GM18520 (cell line): ENCODE data around the gene FBXW8.

Experiments used
- ATAC-seq: cut with Tn5 transposase; IDR thresholded peaks from one replicate; pipeline ENCODE4 v1.9.1; 2021; ENCODE audit not compliant: unreplicated experiment

Gene FBXW8

DNA sequence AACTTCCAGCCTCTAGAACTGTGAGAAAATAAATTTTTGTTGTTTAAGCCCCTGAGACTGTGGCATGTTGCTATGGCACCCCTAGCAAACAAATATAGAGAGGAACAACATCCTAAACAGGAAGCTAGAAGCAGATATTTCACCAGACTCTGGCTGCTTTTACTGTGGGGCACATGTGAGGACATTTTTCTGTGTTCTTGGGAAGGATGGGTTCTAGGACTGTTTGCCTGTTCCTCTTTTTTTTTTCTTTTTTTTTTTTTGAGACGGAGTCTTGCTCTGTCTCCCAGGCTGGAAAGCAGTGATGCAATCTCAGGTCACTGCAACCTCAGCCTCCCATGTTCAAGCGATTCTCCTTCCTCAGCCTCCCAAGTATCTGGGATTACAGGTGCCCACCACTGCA lies 25.3 kb upstream of the FBXW8 start:
- ATAC-seq: no peak

- no peak for ATAC-seq
These were observed 23.5 kb upstream of the FBXW8 start for GRCh38 chr12:116887244-116887643.

- ATAC-seq: no peak
These were observed 22.9 kb upstream of the FBXW8 start for GRCh38 chr12:116887897-116888296.

DNA sequence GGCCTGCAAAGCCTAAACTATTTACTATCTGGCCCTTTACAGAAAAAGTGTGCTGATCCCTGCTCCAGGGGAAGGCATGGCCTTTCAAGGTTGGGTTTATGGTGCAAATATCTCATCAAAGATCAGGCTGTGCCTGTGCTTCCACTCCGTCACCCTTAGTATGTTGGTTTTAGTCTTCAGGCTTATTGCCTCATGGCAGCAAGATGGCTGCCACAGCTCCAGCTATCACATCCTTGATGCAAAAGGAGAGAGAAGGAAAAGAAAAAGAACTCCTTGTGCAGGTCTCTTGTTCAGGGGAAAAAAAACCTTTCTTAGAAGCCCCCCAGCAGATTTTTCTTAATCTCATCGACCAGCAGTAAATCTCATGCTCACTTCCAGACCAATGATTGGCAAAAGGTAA lies 20.4 kb upstream of the FBXW8 start:
- ATAC-seq: no peak

- ATAC-seq: no peak
These were observed 19.7 kb upstream of the FBXW8 start for GRCh38 chr12:116891019-116891418.

GRCh38 chr12:116892349-116893140 lies 18.2 kb upstream of the FBXW8 start:
- no peak for ATAC-seq

GRCh38 chr12:116894913-116895312 lies 15.8 kb upstream of the FBXW8 start:
- ATAC-seq: no peak

- no peak for ATAC-seq
These were observed 14.3 kb upstream of the FBXW8 start for GRCh38 chr12:116896411-116896924.

GRCh38 chr12:116897476-116897875 lies 13.3 kb upstream of the FBXW8 start:
- ATAC-seq: no peak

DNA sequence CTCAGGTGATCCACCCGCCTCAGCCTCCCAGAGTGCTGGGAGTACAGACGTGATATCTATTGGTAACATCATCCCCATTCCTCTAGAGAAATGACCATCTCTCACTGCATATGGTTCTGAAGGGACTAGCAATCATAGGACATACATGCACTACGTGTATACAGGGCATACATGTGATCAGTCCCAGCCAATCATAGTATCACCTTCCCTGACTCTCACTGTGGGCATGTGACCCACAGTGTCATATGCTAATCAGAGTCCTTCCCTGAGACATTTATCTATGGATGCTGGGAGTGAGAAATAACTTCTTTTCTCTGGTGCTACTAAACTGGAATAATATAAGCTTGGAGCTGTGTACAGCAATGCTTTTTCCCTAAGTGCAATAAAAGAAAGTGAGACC lies 12.1 kb upstream of the FBXW8 start:
- no peak for ATAC-seq

GRCh38 chr12:116901612-116902011 lies 9.1 kb upstream of the FBXW8 start:
- no peak for ATAC-seq

- ATAC-seq: no peak
These were observed 6.9 kb upstream of the FBXW8 start for GRCh38 chr12:116903818-116904217.

DNA sequence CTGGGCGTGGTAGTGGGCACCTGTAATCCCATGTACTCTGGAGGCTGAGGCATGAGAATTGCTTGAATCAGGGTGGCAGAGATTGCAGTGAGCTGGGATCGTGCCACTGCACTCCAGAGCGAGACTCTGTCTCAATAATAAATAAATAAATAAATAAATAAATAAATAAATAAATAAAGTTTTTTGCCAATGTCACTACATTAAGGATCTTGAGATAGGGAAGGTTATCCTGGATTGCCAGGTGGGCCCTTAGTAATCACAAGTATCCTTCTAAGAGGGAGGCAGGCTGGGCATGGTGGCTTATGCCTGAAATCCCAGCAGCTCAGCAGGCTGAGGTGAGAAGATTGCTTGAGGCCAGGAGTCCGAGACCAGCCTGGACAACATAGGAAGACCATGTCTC lies 4.5 kb upstream of the FBXW8 start:
- ATAC-seq: no peak

DNA sequence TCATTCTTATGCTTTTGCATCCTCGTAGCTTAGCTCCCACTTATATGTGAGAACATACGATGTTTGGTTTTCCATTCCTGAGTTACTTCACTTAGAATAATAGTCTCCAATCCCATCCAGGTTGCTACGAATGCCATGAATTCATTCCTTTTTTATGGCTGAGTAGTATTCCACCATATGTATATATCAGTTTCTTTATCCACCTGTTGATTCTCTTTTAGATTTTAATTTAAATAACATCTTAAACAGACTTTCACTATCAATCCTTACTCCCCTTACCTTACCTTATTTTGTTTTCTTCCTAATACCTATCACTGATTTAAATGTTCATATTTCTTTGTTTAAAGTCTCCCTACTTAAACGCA lies 488 bp upstream of the FBXW8 start:
- no peak for ATAC-seq

- ATAC-seq: no peak
These were observed 4.6 kb downstream of the FBXW8 start for GRCh38 chr12:116915326-116915725.

- ATAC-seq: no peak
These were observed 5.4 kb downstream of the FBXW8 start for GRCh38 chr12:116916122-116916521.

DNA sequence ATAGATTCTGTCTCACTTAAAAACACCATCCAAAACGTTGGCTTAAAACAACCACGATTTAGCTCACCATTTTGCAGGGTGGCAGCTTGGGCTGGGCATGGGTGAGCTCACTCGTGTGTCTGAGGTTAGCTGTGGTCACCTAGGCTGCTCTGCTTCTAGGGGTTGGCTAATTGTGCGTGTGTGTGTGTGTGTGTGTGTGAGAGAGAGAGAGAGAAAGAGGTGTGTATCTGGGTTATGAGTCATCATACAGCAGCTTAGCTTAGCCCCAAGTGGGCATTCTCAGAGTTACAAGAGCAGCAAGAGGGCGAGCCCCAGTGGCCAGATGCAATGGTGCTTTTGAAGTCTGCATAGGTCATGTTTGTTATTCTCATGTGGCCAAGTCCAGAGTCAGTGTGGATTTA lies 6.0 kb downstream of the FBXW8 start:
- ATAC-seq: peak; percentile 83

DNA sequence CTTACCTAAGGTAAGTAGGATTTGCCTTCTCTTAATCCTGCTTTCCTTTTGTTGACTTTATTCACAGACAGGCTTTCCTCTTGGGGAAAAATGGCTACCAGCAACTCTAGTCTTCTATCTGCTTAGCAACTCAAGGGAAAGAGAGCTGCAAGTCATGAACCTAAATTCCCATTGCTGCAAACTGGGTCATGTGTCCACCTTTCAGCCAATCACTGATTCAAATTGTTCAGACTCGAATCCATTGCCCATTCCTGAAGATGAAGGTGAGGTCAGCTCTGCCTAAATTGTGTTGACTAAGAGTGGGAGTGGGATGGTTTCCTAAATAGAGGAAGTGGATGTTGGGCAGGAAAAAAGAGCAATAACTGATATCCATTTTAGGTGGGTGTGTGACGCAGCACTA lies 7.7 kb downstream of the FBXW8 start:
- no peak for ATAC-seq

DNA sequence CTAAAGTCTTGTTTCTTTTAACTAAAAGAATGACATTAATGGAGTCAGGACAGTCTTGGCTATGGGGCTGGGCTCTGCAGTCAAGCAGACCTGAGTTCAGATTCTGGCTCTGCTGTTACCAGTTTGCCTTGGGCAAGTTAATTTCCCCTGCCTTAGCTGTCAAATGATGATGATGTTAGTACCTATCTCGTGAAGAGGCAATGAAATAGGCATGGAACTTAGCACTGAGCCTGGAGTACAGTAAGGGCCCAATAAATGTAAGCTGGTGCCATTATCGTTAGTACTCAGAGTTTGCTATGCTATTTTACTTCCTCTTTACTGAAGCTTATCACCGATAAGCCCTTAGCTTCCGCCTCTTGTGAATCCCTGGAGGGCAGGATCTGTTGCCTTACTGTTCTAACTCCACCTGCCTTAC lies 8.5 kb downstream of the FBXW8 start:
- ATAC-seq: no peak

- ATAC-seq: no peak
These were observed 9.1 kb downstream of the FBXW8 start for GRCh38 chr12:116919706-116920485.

DNA sequence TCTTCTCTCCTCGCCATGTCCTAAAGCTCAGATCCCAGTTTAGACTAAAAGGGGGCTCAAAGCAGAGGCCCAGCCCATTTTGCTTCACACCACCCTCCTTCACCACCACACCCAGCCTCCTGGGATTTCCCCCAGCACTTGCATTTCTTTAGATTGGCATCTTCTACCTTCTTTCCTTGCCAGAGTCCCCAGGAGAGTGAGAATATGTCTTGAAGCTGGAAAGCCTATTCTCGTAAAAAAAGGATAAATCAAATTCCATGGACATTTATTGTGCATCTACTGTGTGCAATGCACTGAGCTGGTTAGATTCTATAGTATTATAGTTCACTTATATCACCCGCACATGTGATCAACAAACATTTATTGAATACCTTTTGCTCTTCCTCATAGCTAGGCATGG lies 10.2 kb downstream of the FBXW8 start:
- ATAC-seq: no peak

GRCh38 chr12:116922194-116922897 lies 11.6 kb downstream of the FBXW8 start:
- peak; percentile 49 for ATAC-seq
